GM19438 (cell line): ENCODE results near the gene ADAMTSL3.
"Not testable (repeated sequence)": the region's sequence is repeated elsewhere in the genome, so short reads cannot be mapped to it uniquely, and the experiment has no call there.

Experiments
- ATAC-seq: cut with Tn5 transposase; IDR thresholded peaks from one replicate; pipeline ENCODE4 v1.9.1; 2021; ENCODE audit warnings: low read depth; ENCODE audit not compliant: unreplicated experiment

The ADAMTSL3 gene

GRCh38 chr15:83734487-83734886 is 80.6 kb downstream of the ADAMTSL3 start:
- no peak for ATAC-seq

- no peak for ATAC-seq
Observed at GRCh38 chr15:83739629-83740028, 85.7 kb downstream of the ADAMTSL3 start.

- no peak for ATAC-seq
Observed at GRCh38 chr15:83745771-83746170, 91.8 kb downstream of the ADAMTSL3 start.

DNA sequence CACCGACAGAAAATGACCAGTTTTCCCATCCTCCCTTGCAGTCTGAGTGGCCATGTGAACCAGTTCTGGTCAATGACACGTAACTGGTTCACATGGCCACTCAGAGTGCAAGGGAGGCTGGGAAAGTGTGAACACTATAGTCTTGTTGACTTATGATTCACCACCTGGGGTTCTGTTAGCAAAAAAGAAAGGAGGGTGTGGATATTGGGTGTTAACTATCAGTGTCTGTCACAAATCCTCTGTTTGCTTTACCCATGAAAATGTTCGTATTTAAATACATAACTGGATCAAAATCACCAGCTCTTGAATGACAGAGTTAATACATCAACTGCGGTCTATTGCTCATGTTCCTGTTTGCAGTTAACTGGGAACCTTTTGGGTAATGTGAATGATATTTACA is 92.3 kb downstream of the ADAMTSL3 start:
- no peak for ATAC-seq

DNA sequence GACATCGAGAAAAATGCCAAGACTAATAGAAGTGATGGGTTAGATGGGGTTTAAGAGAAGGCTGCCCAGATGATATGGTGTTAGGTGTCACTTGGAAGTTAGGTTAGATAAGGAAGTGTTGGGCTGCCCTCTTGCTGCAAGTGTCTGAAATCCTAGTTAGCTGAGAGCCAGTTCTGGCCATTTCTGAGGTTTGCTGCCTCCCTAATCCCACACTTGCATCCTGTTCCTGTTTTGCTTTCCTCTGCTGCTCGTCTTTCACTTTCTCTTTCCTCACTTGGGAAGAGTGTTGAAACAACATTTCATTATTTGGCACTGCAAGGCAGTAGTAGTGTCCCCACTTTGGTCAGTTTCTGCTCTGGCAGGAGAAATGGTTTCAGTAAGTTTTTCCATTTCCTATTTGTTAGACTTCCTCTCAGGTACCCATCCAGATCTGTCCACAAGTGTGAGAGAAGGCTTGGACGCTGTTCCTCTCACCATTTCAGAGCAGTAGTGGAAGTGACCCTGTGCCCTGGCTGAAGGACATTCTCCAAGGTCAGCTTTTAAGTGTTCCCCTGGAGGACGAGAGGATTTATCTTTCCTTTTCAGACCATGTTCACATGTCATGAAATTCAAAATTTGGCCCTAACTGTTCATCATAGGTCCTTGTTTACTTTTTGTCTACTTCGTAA is 93.3 kb downstream of the ADAMTSL3 start:
- no peak for ATAC-seq

GRCh38 chr15:83747718-83748110 is 93.8 kb downstream of the ADAMTSL3 start:
- ATAC-seq, result no peak

- no peak for ATAC-seq
Observed at GRCh38 chr15:83753872-83754493, 100.1 kb downstream of the ADAMTSL3 start.

DNA sequence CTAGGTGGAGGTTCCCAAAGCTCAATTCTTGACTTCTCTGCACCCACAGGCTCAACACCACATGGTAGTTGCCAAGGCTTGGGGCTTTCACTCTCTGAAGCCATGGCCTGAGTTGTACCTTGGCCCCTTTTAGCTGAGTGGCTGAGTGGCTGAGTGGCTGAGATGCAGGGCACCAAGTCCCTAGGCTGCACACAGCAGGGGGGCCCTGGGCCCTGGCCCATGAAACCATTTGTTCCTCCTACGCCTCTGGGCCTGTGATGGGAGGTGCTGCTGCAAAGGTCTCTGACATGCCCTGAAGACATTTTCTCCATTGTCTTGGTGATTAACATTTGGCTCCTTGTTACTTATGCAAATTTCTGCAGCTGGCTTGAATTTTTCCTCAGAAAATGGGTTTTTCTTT is 103.4 kb downstream of the ADAMTSL3 start:
- ATAC-seq, result not testable (repeated sequence)

DNA sequence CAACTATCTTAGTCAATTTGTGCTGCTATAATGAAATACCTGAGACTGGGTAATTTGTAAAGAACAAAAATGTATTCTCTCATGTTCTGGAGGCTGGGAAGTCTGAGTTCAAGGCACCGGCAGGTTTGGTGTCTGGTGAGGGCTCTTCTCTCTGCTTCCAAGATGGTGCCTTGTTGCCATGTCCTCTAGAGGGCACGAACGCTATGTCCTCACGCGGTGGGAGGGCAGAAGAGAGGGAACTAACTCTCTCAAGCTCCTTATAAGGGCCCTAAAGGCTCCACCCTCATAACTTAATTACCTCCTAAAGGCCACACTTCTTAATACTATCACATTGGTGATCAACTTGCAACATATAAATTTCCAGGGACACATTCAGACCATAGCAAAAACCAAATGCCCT is 108.4 kb downstream of the ADAMTSL3 start:
- no peak for ATAC-seq

DNA sequence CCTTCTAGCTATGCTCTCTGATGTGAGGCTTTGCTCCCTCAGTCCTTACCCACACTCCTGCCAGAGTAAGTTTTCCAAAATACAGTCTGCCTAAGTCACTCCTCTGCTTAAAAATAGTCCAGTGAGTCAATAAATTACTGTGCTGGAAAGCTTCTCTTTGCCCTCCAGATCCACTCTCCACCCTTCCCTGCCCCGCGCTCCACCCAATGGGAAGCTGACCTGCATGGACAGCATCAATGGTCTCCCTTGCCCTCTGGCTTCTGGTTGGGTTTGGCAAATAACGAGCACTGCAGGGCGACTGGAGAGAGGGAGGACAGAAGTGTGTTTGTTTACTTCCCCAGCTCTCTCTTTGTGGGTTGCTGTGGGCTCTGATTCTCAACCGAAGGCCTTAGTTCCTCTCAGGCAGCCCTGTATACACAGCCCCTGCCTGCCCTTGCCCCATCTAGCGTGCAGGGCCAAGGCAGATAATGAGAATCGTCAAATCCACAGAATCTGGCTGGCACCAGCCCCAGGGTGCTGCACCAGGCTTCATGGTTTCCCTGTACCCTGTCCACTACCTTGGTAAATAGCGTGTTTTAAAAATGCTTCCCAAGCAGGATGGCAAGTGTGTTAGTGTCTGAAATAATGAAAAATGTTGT is 110.4 kb downstream of the ADAMTSL3 start:
- ATAC-seq, result no peak

GRCh38 chr15:83766339-83766738 is 112.4 kb downstream of the ADAMTSL3 start:
- ATAC-seq, result no peak

- ATAC-seq, result no peak
Observed at GRCh38 chr15:83767741-83768140, 113.8 kb downstream of the ADAMTSL3 start.

DNA sequence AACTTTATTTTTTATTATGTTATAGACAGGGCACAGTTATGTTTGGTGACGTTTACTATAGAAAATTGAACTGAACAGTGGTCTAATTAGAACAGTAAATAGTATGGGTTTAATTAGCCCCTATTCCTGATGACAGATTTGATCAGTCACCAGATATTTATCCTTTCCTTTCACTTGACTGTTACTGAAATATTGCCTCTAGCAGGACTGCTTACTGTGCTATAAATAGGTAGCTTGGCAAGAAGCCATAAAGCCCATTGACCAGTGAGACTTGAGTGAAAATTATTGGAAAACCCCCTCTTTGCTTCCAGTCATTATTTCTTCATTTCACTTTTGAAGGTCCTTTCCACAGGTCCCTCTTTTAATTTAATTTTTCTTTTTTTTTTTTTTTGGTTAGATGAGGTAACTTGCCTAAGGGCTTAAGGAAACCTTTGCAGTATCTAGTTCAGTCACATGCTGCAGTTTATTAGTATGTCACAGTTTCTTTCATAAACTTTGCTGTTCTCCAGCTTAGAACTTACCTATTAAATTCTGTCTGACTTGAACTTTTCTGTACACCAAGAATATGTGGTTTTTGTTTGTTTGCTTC is 115.6 kb downstream of the ADAMTSL3 start:
- ATAC-seq, result no peak

DNA sequence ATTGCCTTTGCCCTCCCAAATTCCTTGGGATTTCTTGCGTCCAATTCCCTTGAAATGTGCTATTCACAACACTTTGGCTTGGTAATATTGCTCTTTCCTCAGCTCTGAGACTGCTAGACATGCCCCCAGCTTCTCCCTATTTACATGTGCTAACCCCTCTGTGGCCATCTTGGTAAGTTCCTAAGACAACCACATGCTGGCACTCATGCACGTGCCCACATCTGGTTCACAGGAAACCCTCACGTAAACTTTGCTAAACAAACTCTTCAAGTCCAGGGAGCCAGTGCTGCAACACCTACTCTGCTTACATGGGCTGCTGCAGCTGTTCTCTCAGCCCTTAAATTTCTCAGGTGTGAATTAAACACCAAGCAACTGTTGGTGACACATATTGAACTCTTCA is 121.8 kb downstream of the ADAMTSL3 start:
- ATAC-seq, result no peak

- ATAC-seq, result no peak
Observed at GRCh38 chr15:83776986-83777385, 123.1 kb downstream of the ADAMTSL3 start.

DNA sequence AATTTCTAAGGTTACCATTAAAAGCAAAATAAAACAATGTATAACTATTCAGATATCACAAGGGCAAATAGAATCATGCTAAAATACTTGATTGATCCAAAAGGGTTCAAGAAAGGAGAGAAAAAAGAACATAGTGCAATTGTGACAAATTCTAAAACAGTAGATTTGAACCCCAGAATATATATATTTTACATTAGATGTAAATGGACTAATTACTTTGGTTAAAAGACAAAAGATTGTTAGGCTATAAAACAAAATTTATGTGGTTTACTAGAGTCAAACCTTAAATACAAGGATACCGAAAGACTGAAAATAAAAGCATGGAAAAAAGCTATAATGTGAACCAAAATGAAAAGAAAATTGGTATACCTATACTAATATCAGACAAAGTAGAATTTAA is 129.3 kb downstream of the ADAMTSL3 start:
- no peak for ATAC-seq

DNA sequence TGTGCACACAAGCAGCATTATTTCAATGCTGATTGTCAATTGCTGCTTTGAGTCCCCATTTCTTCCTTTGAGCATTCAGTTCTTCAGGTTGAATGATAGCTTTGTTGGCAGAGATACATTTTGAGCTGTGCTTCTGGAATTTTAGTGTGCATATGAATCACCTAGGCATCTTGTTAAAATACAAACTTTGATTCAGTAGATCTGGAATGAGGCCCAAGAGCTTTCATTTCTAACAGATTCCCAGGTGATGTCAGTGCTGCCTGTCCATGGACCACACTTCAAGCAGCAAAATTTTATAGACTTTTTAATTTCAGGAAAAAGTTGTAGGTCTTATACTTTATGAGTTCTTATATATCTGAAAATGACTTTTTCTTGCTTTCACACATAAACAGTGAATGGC is 131.1 kb downstream of the ADAMTSL3 start:
- no peak for ATAC-seq

DNA sequence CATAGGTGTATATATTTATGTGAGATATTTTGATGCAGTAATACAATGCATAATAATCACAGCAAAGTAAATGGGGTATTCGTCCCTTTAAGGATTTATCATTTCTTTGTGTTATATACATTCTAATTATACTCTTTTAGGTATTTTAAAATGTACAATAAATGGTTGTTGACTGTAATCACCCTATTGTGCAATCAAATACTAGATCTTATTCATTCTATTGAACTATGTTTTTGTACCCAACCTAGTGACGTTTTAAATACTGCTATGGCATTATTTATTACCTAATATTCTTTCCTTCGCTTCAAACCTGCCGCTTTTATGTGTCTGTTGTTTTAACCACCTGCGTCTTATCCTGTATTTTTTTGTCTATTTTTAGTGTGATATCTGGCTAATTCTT is 132.4 kb downstream of the ADAMTSL3 start:
- ATAC-seq, result no peak

- ATAC-seq, result no peak
Observed at GRCh38 chr15:83793069-83793468, 139.1 kb downstream of the ADAMTSL3 start.

- ATAC-seq, result no peak
Observed at GRCh38 chr15:83794209-83794608, 140.3 kb downstream of the ADAMTSL3 start.

- no peak for ATAC-seq
Observed at GRCh38 chr15:83809345-83809744, 155.4 kb downstream of the ADAMTSL3 start.

- ATAC-seq, result no peak
Observed at GRCh38 chr15:83810110-83810509, 156.2 kb downstream of the ADAMTSL3 start.
